NCI-H526 treated with DMSO at 0.1 percent for 48 hours (cell line): ENCODE data around the gene MTHFD2L.
A peak's percentile ranks its signal among the peaks of the same experiment; 100 is the strongest.

ENCODE experiments used
- DNase-seq: peaks from one replicate; lab custom pipeline; 2025; lab: John Stamatoyannopoulos, UW

Gene MTHFD2L

GRCh38 chr4:74132944-74133343 is 25.0 kb upstream of the MTHFD2L start:
- DNase-seq = no peak

- peak; percentile 17 for DNase-seq
Observed at GRCh38 chr4:74133786-74134499, 24.0 kb upstream of the MTHFD2L start.

- no peak for DNase-seq
Observed at GRCh38 chr4:74134500-74134852, 23.4 kb upstream of the MTHFD2L start.

GRCh38 chr4:74146581-74147129 is 11.3 kb upstream of the MTHFD2L start:
- no peak for DNase-seq

GRCh38 chr4:74148205-74148604 is 9.7 kb upstream of the MTHFD2L start:
- DNase-seq = no peak

- DNase-seq = no peak
Observed at GRCh38 chr4:74152836-74153235, 5.1 kb upstream of the MTHFD2L start.

- DNase-seq = no peak
Observed at GRCh38 chr4:74156521-74156920, 1.4 kb upstream of the MTHFD2L start.

GRCh38 chr4:74157154-74157553 is 764 bp upstream of the MTHFD2L start:
- DNase-seq = no peak

- peak; percentile 20 for DNase-seq
Observed at GRCh38 chr4:74158466-74159142, 686 bp downstream of the MTHFD2L start.

- no peak for DNase-seq
Observed at GRCh38 chr4:74159143-74159709, 1.3 kb downstream of the MTHFD2L start.

GRCh38 chr4:74161666-74162450 is 3.9 kb downstream of the MTHFD2L start:
- DNase-seq = no peak

- DNase-seq = no peak
Observed at GRCh38 chr4:74166135-74166534, 8.2 kb downstream of the MTHFD2L start.

GRCh38 chr4:74166818-74167217 is 8.9 kb downstream of the MTHFD2L start:
- DNase-seq = no peak

GRCh38 chr4:74167585-74167984 is 9.7 kb downstream of the MTHFD2L start:
- no peak for DNase-seq

- DNase-seq = no peak
Observed at GRCh38 chr4:74168841-74169240, 10.9 kb downstream of the MTHFD2L start.

GRCh38 chr4:74173321-74173720 is 15.4 kb downstream of the MTHFD2L start:
- DNase-seq = no peak

GRCh38 chr4:74174421-74174820 is 16.5 kb downstream of the MTHFD2L start:
- no peak for DNase-seq

- DNase-seq = no peak
Observed at GRCh38 chr4:74174941-74175340, 17.0 kb downstream of the MTHFD2L start.

GRCh38 chr4:74175379-74175778 is 17.5 kb downstream of the MTHFD2L start:
- no peak for DNase-seq

GRCh38 chr4:74178798-74179197 is 20.9 kb downstream of the MTHFD2L start:
- DNase-seq = no peak

GRCh38 chr4:74181219-74181618 is 23.3 kb downstream of the MTHFD2L start:
- DNase-seq = no peak

- no peak for DNase-seq
Observed at GRCh38 chr4:74188912-74189311, 31.0 kb downstream of the MTHFD2L start.
